Heart left ventricle (tissue), 13 donors: ENCODE measurements around the gene FAM24B.

ENCODE experiments used
- CTCF ChIP-seq, 12 donors: fragments of 200-600 bp; sonication (generic) in 4 of 12; IDR thresholded peaks; one replicate each; pipeline versions ENCODE4 v1.5.0 to v1.8.0; 2018 to 2022; ENCODE audit warnings: antibody characterized with exemption in 12 of 12, mild to moderate bottlenecking in 5 of 12
- POLR2A ChIP-seq, 2 donors: fragments of 450-650 bp; IDR thresholded peaks; one replicate each; pipeline ENCODE4 v1.6.1; 2017; ENCODE audit warnings: antibody characterized with exemption in 2 of 2, mild to moderate bottlenecking in 2 of 2, moderate library complexity in 2 of 2
- donor health status: ischemic (EF 13 %, LVEDD 7.1; RV severe dilation, severe dysfunction).
- donor health status: DM: no; HTN: yes; CAD: no.
- donor health status: DM: no; HTN: no; CAD: no.
- donor health status: ischemic (EF 25% LVEDD 6.9; RV normal size, moderate dysfunction).
- donor health status: ischemic (EF 25% LVEDD 5.7; RV mildly dilated, moderate dysfunction).
- donor health status: ischemic (EF 35%, LVEDD 5.7; RV mildly dilated, moderate dysfunction).
- donor health status: nonischemic (EF 11% LVEDD 7.7; RV severe dilation, severe dysfunction).
- donor health status: DM: yes; HTN: yes; CAD: no.
- donor health status: PGD.
- donor health status: ischemic (EF 29% LVEDD 5.4; RV normal size, mild dysfunction).
- donor health status: nonischemic (EF 23%, LVEDD 6.1; RV moderate dilation, normal function).

- TF ChIP-seq CTCF (IDR thresholded peaks at IDR 0.05) (no peak), POLR2A (IDR thresholded peaks at IDR 0.05) (no peak)
Observed at GRCh38 chr10:122915700-122916099, 36.3 kb upstream of the FAM24B start.
